ENCODE results near the gene JAG2. TPM values are rescaled to one million over a fixed set of nuclear protein-coding genes. Genes with fewer than 3 reads are reported as not detected.

JAG2 gene
- total RNA-seq, 1 experiment from 2014 or later: 85.9 TPM

- no peaks in the 10 kb centered on the region for H4K20me1 ChIP-seq (ENCODE audit: insufficient read depth)
- ChIA-PET POLR2A (interaction anchor here (0.6 kb wide), 1 partner anchor 385 kb away, joined by 3 read pairs; no protein-coding TSS in a partner anchor), CTCF (interaction anchor here (1.2 kb wide), 1 partner anchor 15 kb away, joined by 3 read pairs; no protein-coding TSS in a partner anchor), RAD21 (ENCODE audit: low non-redundant PET in 1 of 2, low total read pairs in 2 of 2, uncharacterized antibody in 2 of 2, unreplicated experiment in 2 of 2) (no interaction called here)
- intact Hi-C loops (cut with micrococcal nuclease): no loop called here
- ATAC-seq (no peak), DNase-seq (ENCODE audit: low read depth, low spot score) (no peak)
- no peaks in the 10 kb centered on the region for H3K27me3 ChIP-seq (ENCODE audit: insufficient read depth, low read length)
- H2AFZ ChIP-seq (ENCODE audit: low read depth, low read length, poor library complexity, severe bottlenecking): no peak overlapping the region
- no peaks in the 10 kb centered on the region for H3K9me3 ChIP-seq (ENCODE audit: control insufficient read depth in 1 of 2, insufficient read depth in 1 of 2, low read depth in 1 of 2, low read length in 2 of 2)
- no peaks in the 10 kb centered on the region for H3K36me3 ChIP-seq (ENCODE audit: control insufficient read depth in 1 of 2, insufficient read depth in 2 of 2, low read length in 2 of 2)
- TF ChIP-seq CBX3 (IDR thresholded peaks at IDR 0.05; ENCODE audit: low read depth) (no peak), EZH2phosphoT487 (IDR thresholded peaks at IDR 0.05; ENCODE audit: borderline replicate concordance) (no peak), CTCF (IDR thresholded peaks at IDR 0.05 in 2 of 3, conservative IDR thresholded peaks at IDR 0.05 in 1 of 3; ENCODE audit: borderline replicate concordance in 1 of 3, insufficient read depth in 1 of 3, low read depth in 2 of 3, low read length in 2 of 3) (no peak), ZFX (IDR thresholded peaks at IDR 0.05) (no peak), POLR2AphosphoS5 (IDR thresholded peaks at IDR 0.05; ENCODE audit: low read depth, low read length) (no peak), MAX (IDR thresholded peaks at IDR 0.05) (no peak), ZNF274 (IDR thresholded peaks at IDR 0.05; ENCODE audit: low read depth, low read length) (no peak), SRF (IDR thresholded peaks at IDR 0.05; ENCODE audit: low read depth) (no peak), EGR1 (IDR thresholded peaks at IDR 0.05; ENCODE audit: low read depth) (no peak), ATF3 (IDR thresholded peaks at IDR 0.05) (no peak), CEBPB (IDR thresholded peaks at IDR 0.05; ENCODE audit: low read depth) (no peak), JUND (IDR thresholded peaks at IDR 0.05) (no peak), EZH2 (IDR thresholded peaks at IDR 0.05) (no peak), RAD21 (IDR thresholded peaks at IDR 0.05; ENCODE audit: low read depth) (no peak), REST (IDR thresholded peaks at IDR 0.05; ENCODE audit: low read depth) (no peak), POLR2A (IDR thresholded peaks at IDR 0.05; ENCODE audit: borderline replicate concordance, extremely low read depth, insufficient read depth, insufficient read length) (no peak), ELF1 (IDR thresholded peaks at IDR 0.05; ENCODE audit: borderline replicate concordance, low read depth) (no peak), TCF7L2 (IDR thresholded peaks at IDR 0.05; ENCODE audit: borderline replicate concordance, extremely low read depth, insufficient read depth, insufficient read length) (no peak), YY1 (IDR thresholded peaks at IDR 0.05; ENCODE audit: extremely low read depth, insufficient replicate concordance, low read depth, low read length) (no peak), ZBTB33 (IDR thresholded peaks at IDR 0.05; ENCODE audit: extremely low read depth, insufficient replicate concordance, low read length) (no peak)
- H3K9ac ChIP-seq (ENCODE audit: low read length): no peak overlapping the region
- no peak overlapping the region for H3K27ac ChIP-seq (ENCODE audit: low read depth, low read length)
- no TSS peak for BruUV-seq (replicated peaks)
- no peaks in the 10 kb centered on the region for H3K4me1 ChIP-seq (ENCODE audit: control insufficient read depth in 1 of 2, insufficient read depth in 2 of 2, low read length in 2 of 2)
- no peaks in the 10 kb centered on the region for H3K79me2 ChIP-seq (ENCODE audit: insufficient read depth, low read length)
- H3K4me2 ChIP-seq (ENCODE audit: low read length): no peak overlapping the region
- no peak overlapping the region for H3K4me3 ChIP-seq (replicated peaks in 1 of 2; ENCODE audit: low read depth in 1 of 2, low read length in 2 of 2)
- no peaks in the 10 kb centered on the region for H3K9me2 ChIP-seq (ENCODE audit: insufficient read depth)
Measured at GRCh38 chr14:105105158-105105557, 63.4 kb downstream of the JAG2 start.
